Hindlimb muscle (tissue), 1 donor: Measurements from ENCODE around the gene EXOC1L. TPM values are rescaled to one million over a fixed set of nuclear protein-coding genes. Genes with fewer than 3 reads are reported as not detected.

Experiments
- DNase-seq: peaks from one replicate; pipeline ENCODE4 v3.0.0-alpha.2; 2013
- polyA plus RNA-seq: library from polyadenylated mRNA; unstranded; fragments of 120-200 nt; gene quantifications from one replicate; pipeline ENCODE4 v1.2.1, GENCODE V29; 2013; ENCODE audit not compliant: insufficient read length

The EXOC1L gene
- polyA plus RNA-seq = not detected

- peak; percentile 19 for DNase-seq
Observed at GRCh38 chr4:55819634-55820033, at the start of gene EXOC1L. Gene EXOC1L (plus strand): TSS chr4:55819790. CDS start chr4:55820027, 237 bp downstream.

DNA sequence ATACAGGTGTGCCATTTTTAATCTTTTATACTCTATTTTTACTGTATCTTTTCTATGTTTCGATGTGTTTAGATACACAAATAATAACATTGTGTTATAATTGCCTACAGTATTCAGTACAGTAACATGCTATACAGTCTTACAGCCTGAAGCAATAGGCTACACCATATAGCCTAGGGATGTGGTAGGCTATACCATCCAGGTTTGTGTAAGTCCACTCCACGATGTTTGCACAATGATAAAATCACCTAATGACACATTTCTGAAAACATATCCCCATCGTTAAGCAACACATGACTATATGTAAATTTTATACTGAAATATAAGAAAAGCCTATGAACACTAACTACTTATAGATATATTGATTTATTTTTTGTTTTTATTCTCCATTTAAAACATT, 48.9 kb upstream of the EXOC1L start:
- DNase-seq = no peak

- DNase-seq = no peak
Observed at GRCh38 chr4:55781341-55781740, 38.2 kb upstream of the EXOC1L start.

- no peak for DNase-seq
Observed at GRCh38 chr4:55781812-55782211, 37.8 kb upstream of the EXOC1L start.

GRCh38 chr4:55783584-55783983, 36.0 kb upstream of the EXOC1L start:
- no peak for DNase-seq

DNA sequence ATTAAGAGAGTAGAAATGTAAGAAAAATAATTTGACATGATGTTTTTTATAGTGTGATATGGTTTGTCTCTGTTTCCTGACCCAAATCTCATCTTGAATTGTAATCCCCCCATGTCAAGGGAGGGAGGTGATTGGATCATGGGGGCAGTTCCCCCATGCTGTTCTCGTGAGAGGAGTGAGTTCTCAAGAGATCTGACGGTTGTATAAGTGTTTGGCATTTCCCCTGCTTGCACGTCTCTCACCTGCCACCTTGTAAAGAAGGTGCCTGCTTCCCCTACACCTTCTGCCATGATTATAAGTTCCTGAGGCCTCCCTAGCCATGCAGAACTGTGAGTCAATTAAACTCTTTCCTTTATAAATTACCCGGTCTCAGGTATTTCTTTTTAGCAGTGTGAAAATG, 34.8 kb upstream of the EXOC1L start:
- DNase-seq = no peak

GRCh38 chr4:55791666-55792065, 27.9 kb upstream of the EXOC1L start:
- DNase-seq = no peak

DNA sequence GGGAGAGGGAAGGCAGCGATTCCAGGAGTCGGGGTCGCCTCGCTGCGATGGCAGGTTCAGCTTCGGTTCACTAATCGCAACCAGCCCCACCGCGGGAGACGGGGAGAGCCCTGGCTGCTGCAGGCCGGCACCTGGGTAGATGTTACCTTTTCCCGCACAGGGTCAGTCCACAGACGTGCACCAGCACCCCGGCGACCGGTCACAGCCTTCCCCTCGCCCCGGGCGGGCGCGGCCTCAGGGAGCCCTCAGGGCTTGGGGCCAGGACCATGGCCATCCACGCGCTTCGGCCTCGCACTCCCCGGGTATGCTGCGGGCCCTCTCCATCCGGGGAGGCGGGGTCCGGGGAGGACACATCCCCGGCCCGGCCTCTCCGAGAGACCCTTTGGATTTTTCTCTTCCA, 26.1 kb upstream of the EXOC1L start:
- DNase-seq = no peak

DNA sequence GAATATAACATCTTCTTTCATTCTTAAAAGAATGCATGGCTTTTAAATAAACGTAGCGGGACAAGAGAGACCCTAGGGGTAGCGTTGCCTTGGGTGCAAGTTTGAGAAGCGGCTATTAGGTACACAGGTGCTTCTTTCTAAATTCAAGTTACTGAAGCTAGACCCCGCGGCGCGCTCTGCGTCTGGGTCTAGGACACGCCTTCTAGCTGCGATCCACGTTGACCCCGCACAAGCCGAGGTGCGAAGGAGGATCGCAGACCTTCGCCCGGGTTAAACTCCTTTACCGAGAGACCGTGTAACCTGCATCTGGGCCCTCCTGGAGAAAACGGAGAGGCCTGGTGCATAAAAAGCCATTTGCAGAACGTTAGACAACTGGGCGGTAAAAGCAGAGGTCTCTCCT, 25.5 kb upstream of the EXOC1L start:
- no peak for DNase-seq

DNA sequence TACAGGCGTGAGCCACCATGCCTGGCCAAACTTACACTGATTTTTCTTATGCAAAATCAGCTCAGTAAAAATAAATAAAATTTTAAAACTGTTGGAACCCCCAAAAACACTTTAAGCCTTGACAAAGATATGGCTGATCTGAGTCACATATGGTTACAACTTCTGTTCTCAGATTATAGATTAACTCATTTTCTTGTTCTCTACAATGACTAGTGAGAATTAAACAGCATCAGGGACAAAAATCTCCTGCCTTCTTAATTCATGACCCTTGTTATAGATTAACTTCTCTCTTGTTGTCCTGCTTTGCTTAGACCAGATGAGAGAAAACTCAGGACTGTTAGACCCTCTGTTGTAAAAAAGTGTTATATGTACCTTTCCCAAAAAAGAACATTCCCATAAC, 24.2 kb upstream of the EXOC1L start:
- DNase-seq = no peak

DNA sequence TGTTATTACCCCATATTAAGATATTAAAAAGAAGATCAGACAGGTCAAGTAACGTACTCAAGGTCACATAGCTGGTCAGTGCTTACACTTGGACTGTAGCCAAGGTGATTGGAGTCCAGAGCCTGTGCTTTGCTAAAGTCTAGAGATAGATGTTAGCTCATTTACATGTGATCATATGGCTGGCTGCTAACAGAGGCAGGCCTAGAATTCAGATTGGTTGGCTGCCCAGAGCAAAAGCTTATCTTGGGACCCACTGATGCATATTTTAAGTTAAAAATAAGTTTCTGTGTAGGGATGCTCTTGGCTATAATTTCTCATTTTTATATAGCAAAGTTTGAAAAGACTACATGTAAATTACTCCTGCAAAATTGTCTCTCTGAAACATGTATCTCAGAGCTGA, 18.1 kb upstream of the EXOC1L start:
- DNase-seq = no peak

- DNase-seq = no peak
Observed at GRCh38 chr4:55807556-55807955, 12.0 kb upstream of the EXOC1L start.

DNA sequence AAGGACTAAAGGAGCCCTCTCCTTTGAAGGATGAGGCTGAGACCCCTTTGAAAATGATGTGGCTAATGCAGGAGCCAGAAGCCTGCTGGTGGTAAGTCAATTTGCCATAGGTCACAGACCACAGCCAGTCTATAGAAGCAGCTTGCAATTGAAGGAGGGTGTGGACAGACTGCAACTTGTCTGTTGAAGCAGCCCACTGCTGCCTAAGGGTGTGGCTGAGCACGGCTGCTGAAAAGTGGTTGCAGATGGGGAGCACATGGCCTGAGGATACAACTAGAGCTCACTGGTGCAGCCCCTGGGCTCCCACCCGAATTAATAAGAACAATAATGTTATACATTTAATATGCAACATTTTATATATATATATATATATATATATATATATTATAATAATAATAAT, 11.4 kb upstream of the EXOC1L start:
- no peak for DNase-seq

DNA sequence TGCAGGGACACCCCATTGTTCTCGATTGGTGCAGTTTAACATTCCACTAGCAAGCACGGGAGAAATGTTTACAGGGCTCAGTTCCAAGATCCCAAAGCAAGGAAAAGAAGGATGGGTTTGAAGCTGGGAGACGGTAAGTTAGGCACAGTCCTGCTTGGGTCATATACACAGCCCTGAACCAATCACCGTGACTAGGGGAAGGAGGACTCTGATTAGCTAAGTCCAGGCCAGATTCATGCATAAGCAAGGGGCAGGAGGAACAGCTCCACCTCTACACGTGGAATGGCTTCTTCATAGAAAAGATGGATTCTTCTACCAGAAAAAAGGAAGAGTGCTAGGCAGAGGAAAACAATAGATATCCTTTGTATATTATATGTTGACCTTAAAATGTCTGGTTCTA, 11.0 kb upstream of the EXOC1L start:
- DNase-seq = no peak

DNA sequence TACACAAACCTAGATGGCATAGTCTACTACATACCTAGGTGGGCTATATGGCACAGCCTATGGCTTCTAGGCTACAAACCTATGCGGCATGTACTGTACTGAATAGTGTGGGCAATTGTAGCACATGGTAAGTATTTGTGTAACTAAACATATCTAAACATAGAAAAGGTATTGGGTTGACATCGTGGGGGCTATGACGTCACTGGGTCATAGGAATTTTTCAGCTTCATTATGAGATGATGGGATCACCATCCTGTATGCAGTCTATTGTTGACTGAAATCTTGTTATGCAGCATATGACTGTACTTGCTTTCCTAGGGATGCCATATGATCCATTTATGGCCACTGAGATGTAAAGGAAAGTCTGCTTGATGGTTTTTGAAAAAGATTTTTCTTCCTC, 1.9 kb upstream of the EXOC1L start:
- DNase-seq = no peak

DNA sequence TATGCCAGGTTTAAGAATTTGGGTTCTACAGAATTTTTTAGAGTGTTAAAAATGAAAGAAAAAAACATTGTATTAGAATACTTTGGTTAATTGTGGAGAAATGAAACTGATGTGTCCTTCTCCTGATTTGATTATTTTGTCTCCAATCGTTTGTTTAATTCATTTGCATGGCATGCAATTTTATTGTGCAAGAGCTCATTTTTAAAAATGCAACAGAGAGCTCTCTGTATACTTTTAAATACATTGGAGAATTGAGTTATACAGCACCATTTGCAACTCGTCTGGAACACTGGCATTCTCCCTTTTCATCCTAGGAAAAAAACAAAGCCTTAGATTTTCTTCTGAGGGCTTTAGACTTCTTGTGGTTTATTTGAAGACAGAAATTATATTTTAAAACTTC, 689 bp downstream of the EXOC1L start:
- DNase-seq = no peak

DNA sequence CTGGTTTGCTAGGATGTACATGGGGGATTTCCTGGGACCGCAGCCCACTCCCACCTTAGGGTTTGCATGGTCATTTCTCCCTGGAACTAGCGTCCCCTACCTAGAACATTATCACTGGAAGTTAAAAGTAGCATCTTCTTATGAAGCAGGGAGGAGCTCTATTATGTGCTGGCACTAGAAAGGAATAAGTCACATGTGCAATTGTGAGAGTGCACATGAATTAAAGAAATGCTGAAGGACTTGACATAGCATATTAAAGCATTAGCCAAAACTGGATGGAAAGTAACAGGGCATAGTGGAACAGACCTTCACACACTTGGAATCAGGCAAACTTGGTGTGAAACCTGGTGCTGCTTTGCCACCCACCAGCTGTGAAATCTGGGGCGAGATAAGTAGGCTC, 2.7 kb downstream of the EXOC1L start:
- no peak for DNase-seq

DNA sequence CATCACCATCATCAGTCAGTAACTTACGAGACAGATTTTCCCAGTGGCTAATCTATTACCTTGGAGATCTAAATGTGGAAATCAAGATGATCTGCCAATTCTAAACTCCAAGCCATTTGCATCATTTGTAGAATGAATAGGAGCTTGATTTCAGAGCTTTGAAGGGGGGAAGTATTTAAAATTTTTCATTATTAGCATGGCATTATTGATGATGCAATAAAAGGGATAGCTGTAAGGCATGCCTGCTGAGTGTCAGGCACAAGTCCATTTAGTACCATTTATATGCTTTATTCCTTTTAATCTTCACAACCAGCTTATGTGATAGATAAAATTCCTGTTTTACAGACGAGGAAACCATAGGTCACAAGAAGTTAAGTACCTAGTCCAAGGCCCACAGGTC, 5.3 kb downstream of the EXOC1L start:
- DNase-seq = no peak

DNA sequence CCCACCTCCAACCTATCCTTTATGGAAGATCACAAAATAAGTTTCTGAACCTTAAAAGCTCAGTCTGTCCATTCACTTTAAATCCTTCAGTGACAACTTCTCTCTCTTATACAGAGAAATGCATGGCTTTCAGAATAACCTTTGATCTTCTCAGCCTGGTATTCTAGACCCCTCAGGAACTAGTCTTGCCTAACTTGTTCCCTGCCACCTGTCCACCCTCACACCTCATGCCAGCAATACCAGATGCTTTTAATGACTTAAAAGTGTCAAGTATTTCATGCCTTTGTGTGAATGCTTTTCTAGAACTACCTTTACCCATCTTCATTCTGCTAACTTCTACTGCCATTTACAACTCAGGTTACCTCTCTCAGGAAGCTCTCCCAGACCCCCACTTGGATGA, 7.4 kb downstream of the EXOC1L start:
- DNase-seq = no peak

DNA sequence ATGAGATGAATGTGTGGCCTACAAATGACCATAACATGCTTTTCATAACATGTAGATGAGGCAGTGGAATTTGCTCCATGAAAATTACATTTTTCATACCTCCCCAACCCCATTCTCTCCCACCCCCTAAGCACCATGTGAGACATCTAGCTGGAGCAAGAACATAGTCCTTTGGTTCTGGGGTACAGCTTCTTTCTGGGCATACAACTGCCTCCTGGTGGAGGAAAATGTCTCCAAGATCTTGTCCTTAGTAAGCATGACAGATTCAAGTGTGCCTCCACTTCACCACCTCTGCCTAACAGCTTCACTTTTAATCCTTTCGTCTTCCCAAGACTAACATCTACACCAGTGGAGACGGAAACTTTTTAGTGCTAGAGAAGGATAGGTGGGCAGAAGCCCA, 8.0 kb downstream of the EXOC1L start:
- no peak for DNase-seq

DNA sequence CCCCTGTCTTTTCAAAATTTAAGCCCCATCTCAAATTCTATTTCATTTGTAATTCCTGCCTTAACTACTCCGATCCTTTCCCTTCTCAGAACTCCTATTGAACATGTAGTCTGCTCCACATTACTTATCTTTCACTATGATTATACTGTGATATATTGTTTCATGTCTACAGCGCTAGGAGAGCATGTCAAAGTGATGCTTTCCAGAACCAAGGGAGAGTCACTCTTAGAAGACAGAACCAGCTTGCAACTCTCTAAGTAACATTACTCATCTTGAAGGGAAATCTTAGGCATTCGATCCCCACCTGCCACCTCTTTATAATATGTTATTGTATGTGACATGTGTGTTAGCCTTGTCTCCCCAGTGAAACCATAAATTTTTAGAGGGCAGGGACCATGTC, 10.5 kb downstream of the EXOC1L start:
- DNase-seq = no peak

DNA sequence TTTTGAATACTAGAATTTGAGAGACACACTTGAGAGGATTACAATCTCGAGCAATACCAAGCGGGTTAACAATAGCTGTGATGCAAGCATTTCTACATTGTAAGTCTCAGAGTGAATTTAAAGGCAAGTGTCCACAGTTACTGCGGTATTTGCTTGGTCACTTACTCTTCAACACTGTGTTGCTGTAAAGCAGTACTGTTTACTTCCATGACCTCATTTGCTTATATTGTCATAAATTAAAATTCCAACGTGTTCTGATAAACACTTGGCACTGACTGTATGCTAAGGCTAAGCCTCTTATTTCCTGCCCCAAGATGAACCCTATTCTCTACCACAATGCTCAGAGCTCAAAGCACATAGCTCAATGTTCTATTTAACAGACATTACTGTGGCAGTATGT, 11.1 kb downstream of the EXOC1L start:
- no peak for DNase-seq

GRCh38 chr4:55834086-55834795, 14.7 kb downstream of the EXOC1L start:
- DNase-seq = no peak

DNA sequence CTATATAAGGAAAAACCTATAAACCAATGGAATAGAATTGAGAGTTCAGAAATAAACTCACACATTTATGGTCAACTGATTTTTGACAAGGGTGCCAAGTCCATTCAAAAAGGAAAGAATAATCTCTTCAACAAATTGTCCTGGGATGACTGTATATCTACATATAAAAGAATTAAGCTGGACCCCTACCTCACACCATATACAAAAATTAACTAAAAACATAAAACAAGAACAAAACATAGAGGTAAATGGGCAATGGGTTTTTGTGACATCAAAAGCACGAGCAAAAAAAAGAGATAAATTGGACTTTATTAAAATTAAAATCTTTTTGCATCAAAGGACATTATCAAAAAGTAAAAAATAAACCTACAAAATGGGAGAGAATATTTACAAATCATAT, 18.3 kb downstream of the EXOC1L start:
- DNase-seq = no peak

GRCh38 chr4:55838356-55838755, 18.8 kb downstream of the EXOC1L start:
- DNase-seq = no peak
